Choroid plexus epithelial cell (primary cell): ENCODE data around the gene HMCN1.

Experiments used
- DNase-seq: peaks from one replicate; pipeline ENCODE4 v3.0.0-alpha.2; 2010; ENCODE audit warnings: low read depth
- H3K4me3 ChIP-seq: 2 replicates; pipeline ENCODE4 v1.5.1; 2011; ENCODE audit warnings: low read depth, mild to moderate bottlenecking, control low read depth, low read length, moderate library complexity
- TF ChIP-seq, protein P1 (sequence below): conservative IDR thresholded peaks from 2 replicates; pipeline ENCODE4 v1.5.1; 2011; ENCODE audit warnings: low read depth, mild to moderate bottlenecking, control low read depth, inconsistent platforms, low read length, moderate library complexity

HMCN1 gene

DNA sequence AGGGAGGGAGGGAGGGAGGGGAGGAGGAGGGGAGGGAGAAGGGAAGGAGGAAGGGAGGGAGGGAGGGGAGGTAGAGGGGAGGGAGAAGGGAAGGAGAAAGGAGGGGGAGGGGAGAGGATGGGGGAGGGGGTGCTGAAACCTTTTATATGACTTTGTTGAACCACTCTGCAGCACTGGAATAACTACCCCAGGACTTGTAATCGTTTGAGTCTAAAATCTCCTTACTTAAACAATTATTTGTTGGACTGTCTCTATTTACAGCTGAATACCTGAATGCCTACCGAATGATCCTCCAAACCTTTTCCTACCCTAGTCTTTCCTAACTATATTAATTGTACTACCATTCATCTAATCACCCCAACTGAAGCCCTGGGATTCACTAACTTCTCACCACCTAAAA is 459.0 kb downstream of the HMCN1 start:
- no peak overlapping the region for H3K4me3 ChIP-seq

GRCh38 chr1:186194107-186194756 is 460.0 kb downstream of the HMCN1 start:
- DNase-seq, result no peak
- no peak overlapping the region for H3K4me3 ChIP-seq
- TF ChIP-seq, protein P1, sequence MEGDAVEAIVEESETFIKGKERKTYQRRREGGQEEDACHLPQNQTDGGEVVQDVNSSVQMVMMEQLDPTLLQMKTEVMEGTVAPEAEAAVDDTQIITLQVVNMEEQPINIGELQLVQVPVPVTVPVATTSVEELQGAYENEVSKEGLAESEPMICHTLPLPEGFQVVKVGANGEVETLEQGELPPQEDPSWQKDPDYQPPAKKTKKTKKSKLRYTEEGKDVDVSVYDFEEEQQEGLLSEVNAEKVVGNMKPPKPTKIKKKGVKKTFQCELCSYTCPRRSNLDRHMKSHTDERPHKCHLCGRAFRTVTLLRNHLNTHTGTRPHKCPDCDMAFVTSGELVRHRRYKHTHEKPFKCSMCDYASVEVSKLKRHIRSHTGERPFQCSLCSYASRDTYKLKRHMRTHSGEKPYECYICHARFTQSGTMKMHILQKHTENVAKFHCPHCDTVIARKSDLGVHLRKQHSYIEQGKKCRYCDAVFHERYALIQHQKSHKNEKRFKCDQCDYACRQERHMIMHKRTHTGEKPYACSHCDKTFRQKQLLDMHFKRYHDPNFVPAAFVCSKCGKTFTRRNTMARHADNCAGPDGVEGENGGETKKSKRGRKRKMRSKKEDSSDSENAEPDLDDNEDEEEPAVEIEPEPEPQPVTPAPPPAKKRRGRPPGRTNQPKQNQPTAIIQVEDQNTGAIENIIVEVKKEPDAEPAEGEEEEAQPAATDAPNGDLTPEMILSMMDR, result no peak

More for the DNA sequence above, 459.0 kb downstream of the HMCN1 start:
- no peak for DNase-seq
- TF ChIP-seq, protein P1, result no peak

DNA sequence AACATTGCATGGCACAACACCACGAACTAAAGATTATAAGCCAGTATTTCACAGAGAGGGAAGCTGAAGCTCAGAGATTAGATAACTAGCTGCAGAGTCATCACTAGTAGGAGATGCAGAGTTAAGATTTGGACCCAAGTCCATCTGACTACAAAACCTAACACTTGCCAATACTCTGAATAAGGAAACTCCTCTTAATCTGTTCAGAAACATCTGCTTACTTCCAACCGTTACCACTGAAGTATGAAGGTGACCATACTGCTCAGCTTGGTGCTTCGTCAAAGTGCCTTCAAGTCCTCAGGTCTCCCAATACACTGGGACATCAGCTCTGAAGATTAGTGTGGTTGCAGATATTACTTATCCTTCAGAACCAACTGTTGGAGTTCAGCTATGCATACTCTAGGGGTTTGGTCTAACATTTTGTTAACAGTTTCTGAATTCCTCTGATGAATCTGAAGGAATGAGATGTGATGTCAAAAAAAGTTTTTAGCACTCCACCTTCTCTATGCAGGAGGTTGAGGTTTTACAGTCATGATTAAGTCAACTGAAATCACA is 461.3 kb downstream of the HMCN1 start:
- no peak overlapping the region for H3K4me3 ChIP-seq
- no peak for DNase-seq
- TF ChIP-seq, protein P1, result no peak

DNA sequence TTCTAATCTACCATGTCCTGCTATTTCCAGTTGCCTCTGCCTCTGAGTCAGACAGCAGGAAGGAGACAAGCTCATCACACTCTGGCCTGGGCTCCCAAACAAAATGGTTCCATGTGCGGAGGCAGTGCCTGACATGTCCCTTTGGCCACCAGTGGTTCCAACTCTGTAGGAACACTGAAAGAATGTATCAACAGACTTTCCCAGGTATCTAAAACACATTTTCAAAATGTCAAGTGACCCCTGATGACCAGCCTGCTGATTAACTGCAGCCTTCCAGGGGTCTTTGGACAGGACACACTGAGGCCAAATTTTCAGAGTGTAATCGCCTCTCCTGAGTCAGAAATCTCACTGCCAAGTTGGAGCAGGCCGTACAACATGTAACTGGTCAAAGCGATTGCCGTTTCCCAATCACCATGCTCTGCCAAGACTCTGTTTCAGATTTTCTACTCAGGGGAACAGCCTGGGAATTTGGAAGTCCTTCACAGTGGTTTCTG is 468.1 kb downstream of the HMCN1 start:
- no peak for DNase-seq
- TF ChIP-seq, protein P1, result no peak
- no peak overlapping the region for H3K4me3 ChIP-seq

DNA sequence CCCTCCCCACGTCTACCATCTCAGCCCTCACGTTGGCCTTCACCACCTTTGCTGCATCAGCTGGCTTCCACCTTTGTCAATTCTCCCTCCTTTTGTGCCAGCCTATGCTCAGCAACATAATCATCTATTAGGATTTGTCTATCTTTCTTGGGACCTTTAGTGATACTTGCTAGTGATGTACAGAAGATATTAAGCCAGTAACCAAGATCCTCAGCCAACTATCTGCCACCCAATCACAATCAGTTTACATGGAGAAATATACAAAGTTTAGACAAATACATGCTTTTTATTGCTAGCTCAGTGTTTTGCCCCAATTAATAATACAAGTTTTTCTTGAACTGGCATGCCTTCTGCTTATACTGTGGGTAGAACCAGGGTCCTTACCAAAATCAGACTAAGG is 468.6 kb downstream of the HMCN1 start:
- no peak overlapping the region for H3K4me3 ChIP-seq
- no peak for DNase-seq
- TF ChIP-seq, protein P1, result no peak

- DNase-seq, result no peak
- TF ChIP-seq, protein P1, result no peak
- H3K4me3 ChIP-seq, result no peak overlapping the region
Observed at GRCh38 chr1:186206048-186206570, 471.9 kb downstream of the HMCN1 start.
